Measurements from ENCODE around the gene MUC2. TPM values are rescaled to one million over a fixed set of nuclear protein-coding genes. Genes with fewer than 3 reads are reported as not detected.

MUC2 gene
- total and polyA plus RNA-seq, 2 of the 4 experiments (the other 2 are of a cell fraction): not detected

- TF ChIP-seq SMC3 (IDR thresholded peaks at IDR 0.05; ENCODE audit: low read depth, low read length) (no peak), ELK1 (IDR thresholded peaks at IDR 0.05; ENCODE audit: borderline replicate concordance, low read depth, low read length) (no peak), CHD1 (IDR thresholded peaks at IDR 0.05; ENCODE audit: low read depth, low read length) (no peak)
These were observed 21.4 kb upstream of the MUC2 start (continued) for GRCh38 chr11:1053121-1053901.

Measured in IMR-90 (cell line).